CD4-positive, alpha-beta T cell treated with Interleukin-17A for 4 hours (primary cell): ENCODE results near the gene BMP2K.
"Not testable (repeated sequence)": the region's sequence is repeated elsewhere in the genome, so short reads cannot be mapped to it uniquely, and the experiment has no call there.

Experiments used
- DNase-seq: peaks from one replicate; pipeline ENCODE4 v3.0.0-alpha.2; 2020; ENCODE audit warnings: mixed read lengths

Gene BMP2K

GRCh38 chr4:78765432-78766006, 10.6 kb upstream of the BMP2K start:
- DNase-seq = no peak

DNA sequence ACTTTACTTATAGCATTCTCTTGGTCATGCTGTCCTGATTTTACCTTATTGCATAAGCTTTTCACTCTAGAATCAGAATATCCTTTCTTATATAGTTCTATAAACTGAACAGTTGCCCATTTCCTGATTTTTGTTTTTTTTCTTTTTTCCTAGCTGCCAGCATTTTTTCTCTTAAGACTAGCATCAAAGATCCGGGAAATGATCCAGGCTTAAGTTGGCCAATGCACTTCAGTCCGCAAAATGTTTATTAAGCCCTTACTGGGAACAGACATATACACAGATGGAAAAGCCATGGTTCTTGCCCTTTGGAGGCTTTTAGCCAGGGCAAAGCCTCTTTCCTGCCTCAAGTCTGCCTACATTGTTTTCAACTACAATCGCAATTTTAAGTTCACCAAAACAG, 10.1 kb upstream of the BMP2K start:
- DNase-seq = no peak

- DNase-seq = no peak
Measured at GRCh38 chr4:78766650-78767049, 9.5 kb upstream of the BMP2K start.

GRCh38 chr4:78767350-78767749, 8.8 kb upstream of the BMP2K start:
- no peak for DNase-seq

GRCh38 chr4:78768452-78769180, 7.5 kb upstream of the BMP2K start:
- DNase-seq = no peak

DNA sequence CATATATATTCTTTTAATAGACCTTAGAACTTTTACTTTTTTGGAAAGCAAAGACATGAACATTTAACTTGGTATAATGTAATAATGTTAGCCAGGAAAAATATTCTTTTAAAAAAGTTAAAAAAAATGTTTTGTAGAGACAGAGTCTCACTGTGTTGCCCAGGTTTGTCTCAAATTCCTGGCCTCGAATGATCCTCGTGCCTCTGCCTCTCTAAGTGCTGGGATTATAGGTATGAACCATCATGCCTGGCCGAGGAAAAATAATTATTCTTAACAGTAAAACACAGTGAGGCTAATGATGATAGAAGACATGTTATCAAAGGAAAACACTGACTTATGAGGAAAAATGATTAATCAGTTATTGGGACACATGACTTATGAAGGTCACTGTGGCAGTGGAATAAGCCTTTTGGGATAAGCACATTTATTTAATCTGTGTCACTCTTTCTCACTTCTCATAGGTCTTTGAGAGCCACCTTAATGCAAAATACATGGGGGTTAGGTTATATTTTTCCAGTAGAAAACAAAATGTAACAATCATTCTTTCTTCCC, 6.0 kb upstream of the BMP2K start:
- no peak for DNase-seq

- DNase-seq = no peak
Measured at GRCh38 chr4:78772526-78773091, 3.5 kb upstream of the BMP2K start.

DNA sequence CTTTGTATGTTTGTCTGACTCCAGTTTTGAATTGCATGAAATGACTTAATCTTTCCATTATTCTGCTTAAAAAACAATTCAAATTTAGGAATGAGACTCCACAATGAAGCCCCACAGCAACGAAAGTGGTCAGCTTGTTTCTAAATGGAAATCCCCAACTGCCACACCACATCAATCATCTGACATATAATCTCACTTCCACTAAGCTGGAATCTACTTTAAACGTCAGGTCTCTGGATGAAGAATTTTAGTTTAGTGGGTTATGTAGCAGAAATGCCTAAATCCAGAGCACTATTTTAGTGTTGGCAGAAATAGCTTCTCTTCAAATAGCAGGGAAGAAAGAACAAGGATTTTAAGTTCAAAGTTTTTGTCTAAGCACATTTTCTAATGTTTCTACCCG, 1.7 kb upstream of the BMP2K start:
- DNase-seq = no peak

DNA sequence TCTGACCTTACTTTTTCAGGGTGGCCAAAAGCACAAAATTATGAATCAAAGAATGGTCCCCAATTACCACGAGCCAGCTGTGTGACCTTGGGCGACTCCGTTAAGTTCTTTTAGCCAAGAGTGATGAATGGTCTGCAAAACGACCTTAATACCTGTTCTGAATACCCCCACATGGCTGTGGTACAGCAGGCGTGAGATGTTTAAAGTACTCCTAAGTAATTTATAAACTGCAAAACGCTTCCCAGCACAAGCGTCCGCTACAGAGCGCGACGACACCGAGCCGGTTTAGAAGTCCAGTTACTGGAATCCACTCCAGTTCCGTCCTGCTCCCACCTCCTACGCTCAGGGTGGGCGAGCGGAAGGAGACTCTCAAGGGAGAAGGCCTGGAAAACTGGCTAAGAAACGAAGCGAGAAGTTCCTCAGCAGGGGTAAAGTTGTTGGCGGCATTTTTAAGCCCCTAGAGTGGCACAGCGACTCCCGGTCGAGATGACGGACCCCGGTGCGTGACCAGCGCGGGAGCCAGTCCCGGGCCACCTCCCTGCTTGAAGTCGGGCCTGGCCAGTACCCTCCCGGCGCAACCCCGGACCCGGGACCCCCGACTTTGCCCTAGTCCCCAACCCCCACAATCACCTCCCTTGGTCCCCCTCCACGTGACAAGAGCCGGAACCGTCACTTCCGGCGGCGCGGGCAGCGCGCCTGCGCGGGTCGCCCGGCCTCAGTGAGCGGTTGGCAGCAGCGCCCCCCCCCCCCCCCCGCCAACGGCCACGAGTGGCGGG, 659 bp upstream of the BMP2K start:
- peak; percentile 90 for DNase-seq

- peak; percentile 76 for DNase-seq
Measured at GRCh38 chr4:78776729-78777575, 802 bp downstream of the BMP2K start.

DNA sequence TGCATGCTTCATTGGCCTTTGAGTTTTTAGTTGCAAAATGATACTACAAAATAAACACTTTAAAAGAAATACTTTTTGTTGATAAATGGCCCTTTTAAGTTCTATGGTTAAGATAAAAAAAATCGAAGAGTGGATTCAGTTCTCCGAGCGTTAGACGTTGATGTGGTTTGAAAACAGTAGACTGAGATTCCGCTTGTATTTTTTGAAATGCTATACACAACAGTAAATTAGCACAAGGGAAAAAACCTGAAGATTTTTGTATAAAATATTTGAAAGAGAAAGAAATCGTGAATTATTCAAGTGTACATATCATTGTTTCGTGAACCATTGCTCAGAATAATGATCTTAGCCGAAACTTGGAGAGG, 1.4 kb downstream of the BMP2K start:
- DNase-seq = no peak

DNA sequence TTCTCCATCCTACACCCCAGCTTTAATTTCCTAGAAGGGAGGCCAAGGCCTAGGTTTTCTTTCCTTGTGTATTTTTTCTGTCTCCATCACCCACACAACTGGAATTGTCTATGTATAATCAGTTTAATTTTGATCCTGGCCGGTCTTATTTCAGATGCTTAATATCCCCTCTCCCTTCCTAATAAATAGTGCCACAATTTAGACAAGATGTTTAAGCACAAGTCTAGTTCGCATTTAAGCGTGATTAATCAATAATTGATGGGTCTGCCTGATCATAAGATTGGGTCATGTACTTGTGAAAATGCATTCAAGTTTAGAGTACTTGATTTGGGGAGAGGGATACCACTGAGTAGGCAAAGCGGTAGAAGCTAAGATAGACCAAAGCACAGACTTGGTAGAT, 2.4 kb downstream of the BMP2K start:
- no peak for DNase-seq

GRCh38 chr4:78779280-78779679, 3.1 kb downstream of the BMP2K start:
- DNase-seq = no peak

- DNase-seq = no peak
Measured at GRCh38 chr4:78780093-78780492, 3.9 kb downstream of the BMP2K start.

DNA sequence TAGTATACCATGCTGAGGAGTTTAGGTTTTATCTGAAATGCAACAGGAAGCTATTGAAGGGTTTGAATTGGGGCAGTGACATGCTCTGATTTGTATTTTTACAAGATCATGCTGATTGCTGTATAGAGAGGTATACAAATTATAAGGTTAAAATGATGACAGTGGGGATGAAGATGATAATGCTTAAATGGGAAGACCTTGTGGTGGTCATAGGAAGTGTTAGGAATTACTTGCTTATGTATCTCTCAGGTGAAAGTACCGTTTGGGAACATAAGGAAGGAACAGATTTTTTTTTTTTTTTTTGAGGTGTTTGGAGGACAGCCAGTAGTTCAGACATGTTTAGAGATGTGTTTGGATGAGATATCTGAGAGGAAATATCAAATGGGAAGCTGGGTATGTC, 5.0 kb downstream of the BMP2K start:
- DNase-seq = no peak

DNA sequence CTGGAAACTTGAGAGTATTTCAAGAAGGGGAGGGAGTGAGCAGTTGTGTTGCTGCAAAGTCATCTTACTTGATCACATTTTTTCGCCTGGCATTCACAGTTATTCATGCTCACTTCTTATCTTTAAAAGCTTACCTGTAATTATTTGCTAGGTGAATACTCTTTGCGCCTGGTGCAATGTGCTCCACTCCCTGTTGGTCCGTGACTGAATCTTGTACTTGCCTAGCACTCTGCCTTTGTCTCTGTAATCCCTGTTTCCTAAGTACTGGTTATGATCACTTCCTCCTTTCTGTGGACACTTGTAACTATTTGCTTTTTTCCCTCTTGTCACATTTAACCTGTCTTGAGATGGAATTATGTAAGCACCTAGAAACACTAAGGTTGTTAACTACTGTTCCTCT, 5.8 kb downstream of the BMP2K start:
- no peak for DNase-seq

- DNase-seq = no peak
Measured at GRCh38 chr4:78784236-78784865, 8.2 kb downstream of the BMP2K start.

DNA sequence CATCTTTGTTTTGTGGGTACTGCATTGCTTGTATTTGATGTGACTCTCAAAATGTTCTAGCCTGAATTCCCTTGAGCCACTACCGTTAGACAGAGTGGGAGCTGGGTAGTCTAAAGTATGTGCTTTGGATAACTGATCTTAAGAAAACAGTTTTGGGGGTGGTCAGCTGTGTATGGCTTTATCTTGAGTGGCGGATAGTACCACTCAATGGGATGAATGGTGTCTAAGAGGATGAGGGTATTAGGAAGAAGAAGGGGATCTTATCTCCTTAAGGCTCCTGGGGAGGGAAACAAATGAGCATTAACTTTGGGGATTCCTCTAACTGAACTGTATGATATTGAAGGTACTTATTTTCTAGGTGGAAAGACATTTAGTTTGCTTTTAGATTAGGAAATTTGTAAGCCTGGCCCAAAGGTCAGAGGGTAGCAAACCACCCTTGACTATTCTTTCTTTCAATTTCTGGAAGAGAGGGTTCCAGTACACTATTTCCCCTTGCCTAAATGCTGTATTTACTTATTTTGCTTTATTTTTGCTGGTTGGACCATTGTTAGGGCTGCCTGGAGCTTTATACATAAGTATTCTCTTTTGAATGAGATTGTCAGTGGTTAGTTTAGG, 11.3 kb downstream of the BMP2K start:
- DNase-seq = no peak

GRCh38 chr4:78788007-78788889, 12.1 kb downstream of the BMP2K start:
- DNase-seq = no peak

GRCh38 chr4:78795594-78796416, 19.7 kb downstream of the BMP2K start:
- DNase-seq = not testable (repeated sequence)
